WERI-Rb-1 (cell line): ENCODE data around the gene VRK1.

Experiments used
- DNase-seq: peaks from one replicate; pipeline ENCODE4 v3.0.0-alpha.2; 2020
- H3K27ac ChIP-seq: fragments of 250-450 bp; sonication (Bioruptor Pico); 2 replicates; pipeline ENCODE4 v1.5.1; 2020; ENCODE audit warnings: mild to moderate bottlenecking, moderate library complexity
- H3K27me3 ChIP-seq: fragments of 250-450 bp; sonication (Bioruptor Pico); 2 replicates; pipeline ENCODE4 v1.5.1; 2021; ENCODE audit warnings: mild to moderate bottlenecking, low read depth, moderate library complexity; ENCODE audit not compliant: insufficient read depth, severe bottlenecking
- H3K36me3 ChIP-seq: fragments of 250-450 bp; sonication (Bioruptor Pico); 2 replicates; pipeline ENCODE4 v1.5.1; 2020; ENCODE audit warnings: mild to moderate bottlenecking, moderate library complexity
- H3K4me3 ChIP-seq: 2 replicates; pipeline ENCODE4 v1.5.1; 2011; ENCODE audit warnings: low read depth, mild to moderate bottlenecking, control low read depth, low read length
- H3K9me3 ChIP-seq: fragments of 250-450 bp; sonication (Bioruptor Pico); 2 replicates; pipeline ENCODE4 v1.5.1; 2021; ENCODE audit warnings: mild to moderate bottlenecking, moderate library complexity; ENCODE audit not compliant: severe bottlenecking
- CTCF ChIP-seq: IDR thresholded peaks from 2 replicates; pipeline ENCODE4 v1.5.1; 2011; ENCODE audit warnings: low read depth, mild to moderate bottlenecking, control low read depth, inconsistent platforms, low read length

Gene VRK1

GRCh38 chr14:96830946-96831345 is 33.8 kb downstream of the VRK1 start:
- peaks cover 3% of the 10 kb centered on the region for H3K9me3 ChIP-seq
- no peak for DNase-seq
- H3K36me3 ChIP-seq: peaks cover 7% of the 10 kb centered on the region
- H3K4me3 ChIP-seq: no peak overlapping the region
- no peaks in the 10 kb centered on the region for H3K27me3 ChIP-seq
- no peak for TF ChIP-seq CTCF
- no peak overlapping the region for H3K27ac ChIP-seq

GRCh38 chr14:96832351-96832750 is 35.2 kb downstream of the VRK1 start:
- H3K4me3 ChIP-seq: no peak overlapping the region
- H3K27me3 ChIP-seq: no peaks in the 10 kb centered on the region
- peaks cover 3% of the 10 kb centered on the region for H3K9me3 ChIP-seq
- TF ChIP-seq CTCF: no peak
- peaks cover 12% of the 10 kb centered on the region for H3K36me3 ChIP-seq
- no peak for DNase-seq
- no peak overlapping the region for H3K27ac ChIP-seq

GRCh38 chr14:96838449-96838848 is 41.3 kb downstream of the VRK1 start:
- H3K4me3 ChIP-seq: no peak overlapping the region
- H3K36me3 ChIP-seq: peaks cover 51% of the 10 kb centered on the region
- no peak for TF ChIP-seq CTCF
- H3K27ac ChIP-seq: no peak overlapping the region
- no peaks in the 10 kb centered on the region for H3K9me3 ChIP-seq
- no peaks in the 10 kb centered on the region for H3K27me3 ChIP-seq
- DNase-seq: no peak

- no peaks in the 10 kb centered on the region for H3K9me3 ChIP-seq
- H3K4me3 ChIP-seq: no peak overlapping the region
- TF ChIP-seq CTCF: no peak
- peaks cover 54% of the 10 kb centered on the region for H3K36me3 ChIP-seq
- H3K27ac ChIP-seq: no peak overlapping the region
- no peaks in the 10 kb centered on the region for H3K27me3 ChIP-seq
- no peak for DNase-seq
Observed at GRCh38 chr14:96839251-96839650, 42.1 kb downstream of the VRK1 start.

GRCh38 chr14:96843137-96843536 is 46.0 kb downstream of the VRK1 start:
- Histone ChIP-seq H3K4me3 (no peak overlapping the region), H3K36me3 (peaks cover 53% of the 10 kb centered on the region), H3K27ac (no peak overlapping the region), H3K9me3 (no peaks in the 10 kb centered on the region), H3K27me3 (no peaks in the 10 kb centered on the region)
- DNase-seq: no peak
- no peak for TF ChIP-seq CTCF

- peaks cover 40% of the 10 kb centered on the region for H3K36me3 ChIP-seq
- H3K9me3 ChIP-seq: no peaks in the 10 kb centered on the region
- no peak overlapping the region for H3K4me3 ChIP-seq
- H3K27ac ChIP-seq: no peak overlapping the region
- DNase-seq: no peak
- H3K27me3 ChIP-seq: no peaks in the 10 kb centered on the region
- no peak for TF ChIP-seq CTCF
Observed at GRCh38 chr14:96844857-96845570, 47.8 kb downstream of the VRK1 start.
